ENCODE data around the gene TPRA1.

DNA sequence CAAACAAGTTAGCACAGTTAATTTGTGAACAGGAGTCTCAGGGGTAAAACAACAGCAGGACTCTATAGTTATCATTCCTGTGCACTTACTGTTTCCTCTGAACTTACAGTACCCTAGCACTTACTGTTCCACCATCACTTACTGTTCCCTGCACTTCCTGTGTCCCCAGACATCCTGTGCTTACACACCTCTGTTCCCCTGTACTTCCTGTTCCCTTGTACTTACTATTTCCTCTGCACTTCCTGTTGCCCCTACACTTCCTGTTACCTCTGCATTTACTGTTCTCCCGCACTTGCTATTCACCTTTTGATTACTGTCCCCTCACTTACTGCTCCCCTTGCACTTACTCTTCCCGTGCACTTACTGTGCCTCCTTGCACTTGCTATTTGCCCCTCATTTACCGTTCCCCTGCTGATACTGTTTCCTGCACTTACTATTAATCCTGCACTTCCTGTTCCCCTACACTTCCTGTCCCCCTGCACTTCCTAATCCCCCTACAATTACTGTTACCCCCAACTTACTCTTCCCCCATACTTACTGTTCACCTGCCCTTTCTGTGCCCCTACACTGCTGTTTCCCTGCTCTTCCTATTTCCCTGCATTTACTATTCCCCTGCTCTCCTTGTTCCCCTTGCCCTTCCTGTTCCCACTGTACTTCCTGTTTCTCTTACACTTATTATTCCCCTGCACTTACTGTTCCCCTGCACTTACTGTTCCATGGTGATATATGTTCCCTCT is 30.3 kb downstream of the TPRA1 start:
- no peak for TF ChIP-seq EZH2 (IDR thresholded peaks at IDR 0.05; ENCODE audit: low read length, missing control alignments)
- TF ChIP-seq, protein P1, sequence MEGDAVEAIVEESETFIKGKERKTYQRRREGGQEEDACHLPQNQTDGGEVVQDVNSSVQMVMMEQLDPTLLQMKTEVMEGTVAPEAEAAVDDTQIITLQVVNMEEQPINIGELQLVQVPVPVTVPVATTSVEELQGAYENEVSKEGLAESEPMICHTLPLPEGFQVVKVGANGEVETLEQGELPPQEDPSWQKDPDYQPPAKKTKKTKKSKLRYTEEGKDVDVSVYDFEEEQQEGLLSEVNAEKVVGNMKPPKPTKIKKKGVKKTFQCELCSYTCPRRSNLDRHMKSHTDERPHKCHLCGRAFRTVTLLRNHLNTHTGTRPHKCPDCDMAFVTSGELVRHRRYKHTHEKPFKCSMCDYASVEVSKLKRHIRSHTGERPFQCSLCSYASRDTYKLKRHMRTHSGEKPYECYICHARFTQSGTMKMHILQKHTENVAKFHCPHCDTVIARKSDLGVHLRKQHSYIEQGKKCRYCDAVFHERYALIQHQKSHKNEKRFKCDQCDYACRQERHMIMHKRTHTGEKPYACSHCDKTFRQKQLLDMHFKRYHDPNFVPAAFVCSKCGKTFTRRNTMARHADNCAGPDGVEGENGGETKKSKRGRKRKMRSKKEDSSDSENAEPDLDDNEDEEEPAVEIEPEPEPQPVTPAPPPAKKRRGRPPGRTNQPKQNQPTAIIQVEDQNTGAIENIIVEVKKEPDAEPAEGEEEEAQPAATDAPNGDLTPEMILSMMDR (conservative IDR thresholded peaks at IDR 0.05 in 1 of 2, IDR thresholded peaks at IDR 0.05 in 1 of 2; ENCODE audit: low read depth in 1 of 2, low read length in 2 of 2): no peak
